Retinal pigment epithelial cell (primary cell): ENCODE results near the gene OR10K1.

ENCODE experiments used
- DNase-seq: peaks from one replicate; pipeline ENCODE4 v3.0.0-alpha.2; 2010; ENCODE audit warnings: low read depth
- H3K4me3 ChIP-seq: 2 replicates; pipeline ENCODE4 v1.5.1; 2011; ENCODE audit warnings: mild to moderate bottlenecking, low read length, control low read depth, moderate library complexity
- CTCF ChIP-seq: conservative IDR thresholded peaks from 2 replicates; pipeline ENCODE4 v1.5.1; 2011; ENCODE audit warnings: low read depth, low read length, control low read depth, inconsistent platforms

OR10K1 gene

GRCh38 chr1:158493054-158493453 lies 31.4 kb downstream of the OR10K1 start:
- no peak for DNase-seq
- H3K4me3 ChIP-seq: no peak overlapping the region
- no peak for TF ChIP-seq CTCF

GRCh38 chr1:158494796-158495195 lies 33.2 kb downstream of the OR10K1 start:
- H3K4me3 ChIP-seq: no peak overlapping the region
- TF ChIP-seq CTCF: no peak
- DNase-seq: no peak

- DNase-seq: no peak
- no peak overlapping the region for H3K4me3 ChIP-seq
- no peak for TF ChIP-seq CTCF
These were observed 34.7 kb downstream of the OR10K1 start for GRCh38 chr1:158496374-158496773.

- no peak overlapping the region for H3K4me3 ChIP-seq
- no peak for DNase-seq
- no peak for TF ChIP-seq CTCF
These were observed 44.8 kb downstream of the OR10K1 start for GRCh38 chr1:158506369-158506987.

- H3K4me3 ChIP-seq: no peak overlapping the region
- TF ChIP-seq CTCF: no peak
- DNase-seq: no peak
These were observed 45.9 kb downstream of the OR10K1 start for GRCh38 chr1:158507511-158507910.

- H3K4me3 ChIP-seq: no peak overlapping the region
- TF ChIP-seq CTCF: no peak
- DNase-seq: no peak
These were observed 48.0 kb downstream of the OR10K1 start for GRCh38 chr1:158509471-158510156.

GRCh38 chr1:158516966-158517365 lies 55.3 kb downstream of the OR10K1 start:
- DNase-seq: no peak
- no peak for TF ChIP-seq CTCF
- H3K4me3 ChIP-seq: no peak overlapping the region
